Endodermal cell (in vitro differentiated cells): ENCODE measurements around the gene SSC5D. TPM values are rescaled to one million over a fixed set of nuclear protein-coding genes. Genes with fewer than 3 reads are reported as not detected.

Source experiments
- DNase-seq: peaks from one replicate; pipeline ENCODE4 v3.0.0-alpha.2; 2017
- H3K27ac ChIP-seq: 2 replicates; pipeline ENCODE4 v1.5.1; 2013; ENCODE audit warnings: mild to moderate bottlenecking, low read depth, low read length, moderate library complexity
- H3K27me3 ChIP-seq: 2 replicates; pipeline ENCODE4 v1.6.1; 2013; ENCODE audit warnings: mild to moderate bottlenecking, low read length, moderate library complexity; ENCODE audit not compliant: insufficient read depth, control insufficient read depth, poor library complexity, severe bottlenecking
- H3K36me3 ChIP-seq: 2 replicates; pipeline ENCODE4 v1.7.0; 2013; ENCODE audit warnings: mild to moderate bottlenecking, low read length, moderate library complexity; ENCODE audit not compliant: control insufficient read depth, insufficient read depth
- H3K4me1 ChIP-seq: one replicate; pipeline ENCODE4 v1.7.0; 2013; ENCODE audit warnings: low read length; ENCODE audit not compliant: control insufficient read depth, insufficient read depth
- H3K4me3 ChIP-seq: 2 replicates; pipeline ENCODE4 v1.5.1; 2013; ENCODE audit warnings: mild to moderate bottlenecking, low read length, moderate library complexity
- H3K9ac ChIP-seq: 2 replicates; pipeline ENCODE4 v1.6.1; 2013; ENCODE audit warnings: mild to moderate bottlenecking, low read length, moderate library complexity; ENCODE audit not compliant: poor library complexity, severe bottlenecking; ENCODE audit errors: extremely low read depth
- H3K9me3 ChIP-seq: 2 replicates; pipeline ENCODE4 v1.6.1; 2013; ENCODE audit warnings: mild to moderate bottlenecking, low read length, moderate library complexity; ENCODE audit not compliant: control insufficient read depth
- H3K27ac Mint-ChIP-seq: 2 replicates; pipeline ENCODE4 v1.8.0; 2020; ENCODE audit warnings: mixed read lengths
- H3K27me3 Mint-ChIP-seq: 2 replicates; pipeline ENCODE4 v1.8.0; 2021; ENCODE audit warnings: mild to moderate bottlenecking, mixed read lengths; ENCODE audit not compliant: insufficient read depth
- H3K36me3 Mint-ChIP-seq: 2 replicates; pipeline ENCODE4 v1.8.0; 2020; ENCODE audit warnings: low read depth, mixed read lengths
- H3K4me1 Mint-ChIP-seq: 2 replicates; pipeline ENCODE4 v1.8.0; 2020; ENCODE audit warnings: mixed read lengths
- H3K4me3 Mint-ChIP-seq: 2 replicates; pipeline ENCODE4 v1.8.0; 2020; ENCODE audit warnings: mild to moderate bottlenecking, moderate library complexity, mixed read lengths
- H3K9me3 Mint-ChIP-seq: 2 replicates; pipeline ENCODE4 v1.8.0; 2020; ENCODE audit warnings: mild to moderate bottlenecking, mixed read lengths
- CTCF ChIP-seq: fragments of 200-600 bp; sonication (generic); conservative IDR thresholded peaks from 2 replicates; pipeline ENCODE4 v1.5.0; 2021; ENCODE audit warnings: antibody characterized with exemption, mild to moderate bottlenecking
- WGBS, 2 experiments: methylation state at CpG; one replicate each; pipeline versions ENCODE4 v1.1.5 to v1.1.7; 2013; ENCODE audit warnings: missing lambda C conversion rate in 2 of 2, mixed read lengths in 1 of 2; ENCODE audit not compliant: insufficient coverage in 1 of 2, insufficient read length in 1 of 2; 5-methylcytosine and 5-hydroxymethylcytosine counted together
- total RNA-seq, 2 donors: library from RNA; stranded (reverse); fragmentation: NEBNext Ultra II Directional in 1 of 2; extraction: Animal tissue kit (Norgen Biotek cat#: 25700) in 1 of 2; gene quantifications; 2 replicates in 1 of 2; 3 replicates in 1 of 2; pipeline ENCODE4 v1.2.1, GENCODE V29; 2021

Gene SSC5D
- total RNA-seq, 2 donors from 2014 or later: 1.4 to 2.4 TPM

DNA sequence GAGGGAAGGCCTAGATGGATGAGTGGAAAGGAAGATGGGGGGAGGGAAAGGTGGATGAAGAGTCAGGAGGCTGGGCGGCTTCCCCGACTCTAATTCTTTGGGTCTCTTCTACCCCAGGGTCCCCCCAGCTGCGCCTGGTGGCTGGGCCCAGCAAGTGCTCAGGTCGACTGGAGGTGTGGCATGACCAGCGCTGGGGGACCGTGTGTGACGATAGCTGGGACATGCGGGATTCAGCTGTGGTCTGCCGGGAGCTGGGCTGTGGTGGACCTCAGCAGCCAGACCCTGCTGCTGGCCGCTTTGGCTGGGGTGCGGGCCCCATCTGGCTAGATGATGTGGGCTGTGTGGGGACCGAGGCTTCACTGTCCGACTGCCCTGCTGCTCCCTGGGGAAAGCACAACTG lies 9.5 kb downstream of the SSC5D start:
- Histone ChIP-seq H3K9ac (no peak overlapping the region), H3K36me3 (no peaks in the 10 kb centered on the region), H3K27me3 (peaks cover 6% of the 10 kb centered on the region), H3K9me3 (no peaks in the 10 kb centered on the region), H3K27ac (no peak overlapping the region), H3K4me3 (no peak overlapping the region), H3K4me1 (no peaks in the 10 kb centered on the region)
- Mint-ChIP-seq H3K9me3 (peaks cover 4% of the 10 kb centered on the region), H3K27ac (no peak overlapping the region), H3K4me1 (no peaks in the 10 kb centered on the region), H3K36me3 (no peaks in the 10 kb centered on the region), H3K27me3 (peaks cover 44% of the 10 kb centered on the region), H3K4me3 (no peak overlapping the region)
- WGBS, 2 experiments: 88 to 90% methylated on average over 11 to 13 of the region's 13 CpGs
- TF ChIP-seq CTCF: no peak
- DNase-seq: no peak

DNA sequence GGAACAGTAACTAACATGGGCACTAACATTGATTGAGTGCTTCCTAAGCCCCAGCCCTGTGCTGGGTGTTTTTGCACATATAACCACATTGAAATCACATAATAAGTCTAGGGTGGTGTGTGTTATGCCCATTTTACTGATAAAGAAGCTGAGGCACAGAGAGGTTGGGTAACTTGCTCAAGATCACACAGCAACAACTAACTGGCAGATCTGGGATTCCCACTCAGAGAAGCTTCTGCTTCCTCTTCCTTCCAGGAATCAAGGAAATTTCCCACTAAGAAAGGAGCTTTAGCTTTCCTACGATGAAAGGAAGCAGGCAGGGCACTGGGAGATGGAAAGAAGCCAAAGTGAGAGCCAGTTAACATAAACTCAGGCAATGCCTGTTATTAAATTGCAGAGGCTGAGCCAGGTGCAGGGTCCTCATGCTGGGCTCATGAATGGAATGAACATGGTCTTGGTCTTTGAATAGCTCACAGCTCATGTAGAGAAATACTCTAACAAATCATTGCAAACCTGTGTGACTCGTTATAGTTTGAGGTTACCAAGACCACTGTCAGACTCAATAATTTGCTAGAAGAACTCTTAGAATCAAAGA lies 10.1 kb downstream of the SSC5D start:
- no peak for DNase-seq
- Mint-ChIP-seq H3K4me3 (no peak overlapping the region), H3K27ac (no peak overlapping the region), H3K9me3 (peaks cover 7% of the 10 kb centered on the region), H3K27me3 (peaks cover 50% of the 10 kb centered on the region), H3K4me1 (no peaks in the 10 kb centered on the region), H3K36me3 (no peaks in the 10 kb centered on the region)
- Histone ChIP-seq H3K4me1 (no peaks in the 10 kb centered on the region), H3K4me3 (no peak overlapping the region), H3K36me3 (no peaks in the 10 kb centered on the region), H3K27me3 (peaks cover 11% of the 10 kb centered on the region), H3K9me3 (no peaks in the 10 kb centered on the region), H3K9ac (no peak overlapping the region), H3K27ac (no peak overlapping the region)
- no peak for TF ChIP-seq CTCF
- 78 to 85% methylated on average over 1 to 2 of the region's 2 CpGs for WGBS, 2 experiments

GRCh38 chr19:55500368-55500952 lies 12.2 kb downstream of the SSC5D start:
- WGBS, 2 experiments: 96 to 98% methylated on average over 19 to 25 of the region's 26 CpGs
- no peak overlapping the region for H3K27ac Mint-ChIP-seq

More at GRCh38 chr19:55500368-55500952, 12.2 kb downstream of the SSC5D start:
- H3K4me1 Mint-ChIP-seq: no peaks in the 10 kb centered on the region
- no peaks in the 10 kb centered on the region for H3K36me3 ChIP-seq
- no peak overlapping the region for H3K27ac ChIP-seq
- no peak overlapping the region for H3K4me3 ChIP-seq
- DNase-seq: no peak
- H3K27me3 ChIP-seq: peaks cover 19% of the 10 kb centered on the region
- peaks cover 68% of the 10 kb centered on the region for H3K27me3 Mint-ChIP-seq
- no peak overlapping the region for H3K9ac ChIP-seq
- peaks cover 5% of the 10 kb centered on the region for H3K9me3 ChIP-seq
- no peaks in the 10 kb centered on the region for H3K36me3 Mint-ChIP-seq
- H3K4me1 ChIP-seq: no peaks in the 10 kb centered on the region
- no peak for TF ChIP-seq CTCF
- peaks cover 13% of the 10 kb centered on the region for H3K9me3 Mint-ChIP-seq
- H3K4me3 Mint-ChIP-seq: no peak overlapping the region
